Glutamatergic neuron (in vitro differentiated cells): ENCODE results near the gene LRP10. TPM values are rescaled to one million over a fixed set of nuclear protein-coding genes. Genes with fewer than 3 reads are reported as not detected.

Source experiments
- DNase-seq: peaks from one replicate; pipeline ENCODE4 v3.0.0; 2022
- H3K27ac Mint-ChIP-seq: one replicate; pipeline ENCODE4 v1.8.0; 2020; ENCODE audit warnings: mild to moderate bottlenecking, mixed read lengths, inconsistent platforms; ENCODE audit not compliant: unreplicated experiment
- H3K27me3 Mint-ChIP-seq: one replicate; pipeline ENCODE4 v1.8.0; 2020; ENCODE audit warnings: mild to moderate bottlenecking, moderate library complexity, mixed read lengths, inconsistent platforms; ENCODE audit not compliant: unreplicated experiment
- H3K36me3 Mint-ChIP-seq: one replicate; pipeline ENCODE4 v1.8.0; 2020; ENCODE audit warnings: mild to moderate bottlenecking, mixed read lengths, inconsistent platforms; ENCODE audit not compliant: unreplicated experiment
- H3K4me1 Mint-ChIP-seq: one replicate; pipeline ENCODE4 v1.8.0; 2020; ENCODE audit warnings: mild to moderate bottlenecking, low read depth, mixed read lengths, inconsistent platforms; ENCODE audit not compliant: unreplicated experiment
- H3K4me3 Mint-ChIP-seq: one replicate; pipeline ENCODE4 v1.8.0; 2020; ENCODE audit warnings: mild to moderate bottlenecking, mixed read lengths, inconsistent platforms; ENCODE audit not compliant: unreplicated experiment
- H3K9me3 Mint-ChIP-seq: one replicate; pipeline ENCODE4 v1.8.0; 2020; ENCODE audit warnings: mild to moderate bottlenecking, moderate library complexity, mixed read lengths, inconsistent platforms; ENCODE audit not compliant: unreplicated experiment
- CTCF ChIP-seq: fragments of 200-600 bp; sonication (generic); IDR thresholded peaks from one replicate; pipeline ENCODE4 v1.5.0; 2021; ENCODE audit not compliant: partially characterized antibody, unreplicated experiment
- total RNA-seq: library from RNA; stranded (reverse); fragmentation: NEBNext Ultra II Directional; extraction: Animal tissue kit (Norgen Biotek cat#: 25700); gene quantifications from one replicate; pipeline ENCODE4 v1.2.1, GENCODE V29; 2021; ENCODE audit not compliant: unreplicated experiment

The LRP10 gene
- total RNA-seq, 1 donor from 2014 or later = 15.1 TPM

GRCh38 chr14:22923746-22924145, 52.2 kb downstream of the LRP10 start:
- no peak overlapping the region for H3K4me3 Mint-ChIP-seq
- H3K36me3 Mint-ChIP-seq = no peaks in the 10 kb centered on the region
- peaks cover 8% of the 10 kb centered on the region for H3K9me3 Mint-ChIP-seq
- peaks cover 8% of the 10 kb centered on the region for H3K27me3 Mint-ChIP-seq
- TF ChIP-seq CTCF = no peak
- H3K27ac Mint-ChIP-seq = no peak overlapping the region
- no peak for DNase-seq
- H3K4me1 Mint-ChIP-seq = peaks cover 4% of the 10 kb centered on the region

GRCh38 chr14:22925513-22925912, 54.0 kb downstream of the LRP10 start:
- Mint-ChIP-seq H3K36me3 (no peaks in the 10 kb centered on the region), H3K4me1 (peaks cover 4% of the 10 kb centered on the region), H3K9me3 (peaks cover 4% of the 10 kb centered on the region), H3K4me3 (no peak overlapping the region), H3K27me3 (peaks cover 3% of the 10 kb centered on the region), H3K27ac (no peak overlapping the region)
- no peak for TF ChIP-seq CTCF
- DNase-seq = no peak

GRCh38 chr14:22926316-22926715, 54.8 kb downstream of the LRP10 start:
- DNase-seq = no peak
- TF ChIP-seq CTCF = no peak
- Mint-ChIP-seq H3K27me3 (peaks cover 3% of the 10 kb centered on the region), H3K36me3 (no peaks in the 10 kb centered on the region), H3K4me1 (peaks cover 4% of the 10 kb centered on the region), H3K27ac (no peak overlapping the region), H3K9me3 (peaks cover 4% of the 10 kb centered on the region), H3K4me3 (no peak overlapping the region)

GRCh38 chr14:22928237-22929103, 56.9 kb downstream of the LRP10 start:
- H3K4me3 Mint-ChIP-seq = no peak overlapping the region
- no peak for TF ChIP-seq CTCF
- no peak for DNase-seq
- peak overlapping the region; percentile 1 for H3K27ac Mint-ChIP-seq
- peaks cover 3% of the 10 kb centered on the region for H3K27me3 Mint-ChIP-seq
- H3K9me3 Mint-ChIP-seq = peaks cover 4% of the 10 kb centered on the region
- H3K4me1 Mint-ChIP-seq = peaks cover 4% of the 10 kb centered on the region
- H3K36me3 Mint-ChIP-seq = no peaks in the 10 kb centered on the region
